Stimulated activated CD4-positive, alpha-beta T cell treated with anti-CD3 and anti-CD28 coated beads, TNF-alpha, amount 100 ng/mL, for 48 hours (primary cell): ENCODE results near the gene YAF2.
A peak's percentile ranks its signal among the peaks of the same experiment; 100 is the strongest.

Experiments
- DNase-seq, 3 donors: peaks; one replicate each; pipeline ENCODE4 v3.0.0-alpha.2; 2020; ENCODE audit warnings: low read depth in 3 of 3

Gene YAF2, protein sequence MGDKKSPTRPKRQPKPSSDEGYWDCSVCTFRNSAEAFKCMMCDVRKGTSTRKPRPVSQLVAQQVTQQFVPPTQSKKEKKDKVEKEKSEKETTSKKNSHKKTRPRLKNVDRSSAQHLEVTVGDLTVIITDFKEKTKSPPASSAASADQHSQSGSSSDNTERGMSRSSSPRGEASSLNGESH

DNA sequence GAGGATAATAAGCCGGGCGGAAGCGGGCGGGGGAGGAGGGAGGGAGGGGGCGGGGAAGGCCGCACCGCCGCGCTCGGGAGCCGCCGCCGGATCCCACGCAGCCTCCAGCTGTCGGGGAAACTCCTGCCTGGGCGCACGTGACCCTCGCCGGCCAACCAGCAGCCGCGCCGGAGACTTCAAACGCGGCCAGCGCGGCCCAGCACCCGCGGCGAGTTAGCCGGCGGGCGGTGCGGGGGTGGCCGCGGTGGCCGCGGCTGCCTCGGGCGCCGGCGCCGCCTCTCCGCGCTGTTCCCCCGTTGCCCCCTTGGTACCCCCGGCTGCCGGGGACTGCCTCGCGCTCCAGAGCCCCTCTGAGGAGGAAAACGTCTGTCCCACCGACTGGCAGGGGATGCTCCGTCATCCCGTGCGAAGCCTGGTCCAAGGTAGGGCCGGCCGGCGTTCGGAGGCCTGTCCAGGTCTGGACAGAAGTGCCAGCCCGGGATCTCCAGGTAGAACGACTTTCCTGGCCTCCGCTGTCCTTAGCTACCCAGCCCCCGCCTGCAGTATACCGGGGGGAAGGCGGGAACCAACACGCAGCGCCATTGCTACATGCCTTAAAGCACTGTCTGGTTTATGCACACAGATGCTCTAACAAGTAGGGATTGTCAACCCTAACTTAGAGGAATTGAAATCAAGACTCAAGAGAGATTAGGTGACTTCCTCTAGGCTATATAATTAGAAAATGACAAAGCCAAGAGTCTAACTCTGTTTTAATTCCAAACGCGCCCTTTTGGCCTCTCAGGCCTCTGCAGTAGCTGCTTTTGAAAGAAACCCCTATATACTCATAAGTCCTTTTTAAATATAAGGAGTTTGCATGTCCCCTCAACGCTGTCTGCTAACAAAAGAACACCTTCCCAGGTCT, at the start of gene YAF2:
YAF2 (minus strand) TSS at position 9 of the 901 bp plus-strand sequence. CDS start 68 bp downstream, outside the sequence.
- DNase-seq: peak; percentile 78 to 79 (median 79)

DNA sequence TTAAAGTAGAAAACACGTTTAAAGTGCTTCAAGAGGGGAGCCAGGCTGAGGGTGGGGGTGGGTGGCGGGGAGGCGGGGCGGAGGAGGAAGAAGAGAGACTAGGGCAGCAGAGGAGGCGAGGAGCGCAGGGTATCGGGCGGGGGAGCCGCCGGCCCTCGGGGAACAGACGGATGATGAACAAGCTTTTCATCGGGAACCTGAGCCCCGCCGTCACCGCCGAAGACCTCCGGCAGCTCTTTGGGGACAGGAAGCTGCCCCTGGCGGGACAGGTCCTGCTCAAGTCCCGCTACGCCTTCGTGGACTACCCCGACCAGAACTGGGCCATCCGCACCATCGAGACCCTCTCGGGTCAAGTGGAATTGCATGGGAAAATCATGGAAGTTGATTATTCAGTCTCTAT, 48.7 kb upstream of the YAF2 start:
- DNase-seq: no peak

DNA sequence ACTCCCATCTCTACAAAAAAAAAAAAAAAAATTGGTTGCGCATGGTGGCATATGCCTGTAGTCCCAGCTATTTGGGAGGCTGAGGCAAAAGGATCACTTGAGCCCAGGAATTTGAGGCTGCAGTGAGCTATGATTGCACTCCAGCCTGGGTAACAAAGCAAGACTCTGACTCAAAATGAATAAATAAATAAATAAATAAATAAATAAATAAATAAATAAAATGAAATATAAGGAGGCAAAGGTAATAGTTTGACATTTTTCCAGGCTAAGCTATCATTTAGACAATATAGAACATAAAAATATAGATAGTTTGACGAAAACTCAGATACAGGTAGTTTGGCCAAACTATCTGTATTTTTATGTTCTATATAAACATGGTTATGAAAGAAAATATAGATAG, 47.4 kb upstream of the YAF2 start:
- no peak for DNase-seq

DNA sequence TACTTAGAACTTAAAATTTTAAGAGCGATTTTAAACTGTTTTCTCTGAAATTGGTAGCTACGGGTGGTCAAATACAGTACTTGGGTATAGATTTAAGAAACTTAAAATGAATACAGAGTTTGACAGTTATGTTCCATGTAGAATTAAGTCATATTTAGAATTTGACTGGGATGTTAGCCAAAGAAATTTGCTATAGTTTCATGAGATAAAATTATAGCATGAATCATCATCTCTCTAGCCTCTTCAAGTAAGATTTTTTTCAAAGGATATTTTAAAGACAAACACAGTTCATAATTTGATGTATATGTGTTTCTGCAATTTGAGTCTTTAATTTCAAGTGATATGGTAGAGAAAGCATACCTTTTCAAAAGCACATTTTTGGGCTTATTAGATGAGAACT, 46.8 kb upstream of the YAF2 start:
- no peak for DNase-seq

DNA sequence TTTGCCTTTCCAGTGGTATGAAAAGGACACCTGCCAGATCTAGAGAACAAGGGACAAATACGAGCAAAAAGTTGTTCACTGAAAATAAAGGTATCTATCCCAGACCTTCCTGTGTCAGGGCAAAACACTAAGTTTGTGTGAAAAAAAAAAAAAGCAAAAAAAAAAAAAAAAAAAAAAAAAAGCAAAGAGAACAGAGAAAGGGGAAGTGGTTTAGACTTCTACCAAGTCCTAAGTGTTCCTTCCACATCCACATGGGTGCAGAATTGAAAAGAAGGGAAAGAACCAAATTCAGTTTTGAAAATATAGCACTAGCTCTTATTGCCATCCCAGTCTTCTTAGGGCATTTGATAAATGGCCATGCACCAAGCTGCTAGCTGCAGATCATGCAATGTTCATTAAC, 46.1 kb upstream of the YAF2 start:
- no peak for DNase-seq

DNA sequence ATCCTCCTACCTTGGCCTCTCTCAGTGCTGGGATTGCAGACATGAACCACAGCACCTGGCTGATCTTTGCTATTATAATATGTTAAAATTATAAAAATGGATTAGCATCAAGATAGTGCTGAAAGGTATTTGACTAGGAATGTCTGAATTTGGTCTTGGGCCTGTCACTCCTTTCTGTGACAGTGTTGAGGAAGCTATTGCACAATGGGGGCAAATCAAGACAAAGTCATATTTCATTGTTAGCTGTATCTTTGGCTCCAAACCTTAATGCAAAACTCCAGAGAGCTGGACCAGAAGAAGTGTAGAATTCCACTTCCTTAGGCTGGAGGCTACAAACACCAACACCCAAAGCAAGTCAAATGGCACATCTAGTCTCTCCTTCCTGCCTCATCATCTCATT, 45.7 kb upstream of the YAF2 start:
- DNase-seq: no peak

DNA sequence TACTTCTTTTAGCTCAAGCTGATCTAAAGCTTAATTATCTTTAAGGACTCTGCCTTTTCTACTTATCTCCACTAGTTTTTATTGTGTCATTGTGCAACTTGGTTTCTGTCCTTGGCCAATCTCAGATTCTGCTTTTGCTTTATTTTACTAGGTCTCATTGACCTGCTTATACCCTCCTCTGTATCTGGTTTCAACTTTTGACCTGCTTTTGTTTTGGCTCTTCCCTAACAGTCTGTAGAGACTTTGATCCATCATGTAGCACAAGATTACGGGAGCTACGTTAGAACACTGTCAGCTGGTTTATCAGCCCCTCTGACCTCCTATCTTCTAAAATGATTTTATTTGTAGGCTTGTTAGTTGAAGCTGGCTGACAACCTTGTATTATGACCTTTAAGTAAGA, 44.2 kb upstream of the YAF2 start:
- DNase-seq: no peak

DNA sequence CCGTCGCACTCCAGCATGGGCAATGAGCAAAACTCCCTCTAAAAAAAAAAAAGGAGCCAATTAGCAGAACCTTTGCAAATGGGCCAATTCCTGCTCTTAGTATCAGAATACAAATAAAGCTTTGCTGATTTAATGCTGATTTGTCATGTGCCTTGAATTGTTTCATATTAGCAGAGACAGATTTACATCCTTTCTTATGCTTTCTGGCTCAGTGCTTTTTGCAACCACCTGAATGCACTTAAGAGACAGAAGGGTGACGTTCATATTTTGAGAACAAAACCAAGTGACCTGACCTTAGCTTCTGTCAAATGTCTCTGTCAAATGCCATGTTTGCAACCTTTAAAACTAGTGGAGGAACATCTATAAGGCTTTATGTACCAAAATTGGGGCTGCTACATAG, 43.8 kb upstream of the YAF2 start:
- DNase-seq: no peak

DNA sequence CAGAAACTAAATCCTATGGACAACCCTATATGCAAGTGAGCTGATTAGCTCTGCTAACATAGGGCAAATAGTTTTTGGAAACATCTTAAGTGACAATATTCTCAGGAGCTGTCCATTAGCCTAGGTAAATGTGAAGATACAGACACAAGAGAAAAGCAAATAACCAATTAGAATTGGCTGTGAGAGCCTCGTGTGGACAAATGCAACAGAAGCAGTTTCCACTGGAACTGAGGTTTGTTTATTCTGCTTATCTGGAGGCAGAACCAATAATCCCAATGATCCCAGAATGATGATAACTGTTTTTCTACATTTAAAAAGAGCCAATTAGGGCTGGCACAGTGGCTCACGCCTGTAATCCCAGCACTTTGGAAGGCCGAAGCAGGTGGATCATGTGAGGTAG, 43.2 kb upstream of the YAF2 start:
- DNase-seq: no peak

DNA sequence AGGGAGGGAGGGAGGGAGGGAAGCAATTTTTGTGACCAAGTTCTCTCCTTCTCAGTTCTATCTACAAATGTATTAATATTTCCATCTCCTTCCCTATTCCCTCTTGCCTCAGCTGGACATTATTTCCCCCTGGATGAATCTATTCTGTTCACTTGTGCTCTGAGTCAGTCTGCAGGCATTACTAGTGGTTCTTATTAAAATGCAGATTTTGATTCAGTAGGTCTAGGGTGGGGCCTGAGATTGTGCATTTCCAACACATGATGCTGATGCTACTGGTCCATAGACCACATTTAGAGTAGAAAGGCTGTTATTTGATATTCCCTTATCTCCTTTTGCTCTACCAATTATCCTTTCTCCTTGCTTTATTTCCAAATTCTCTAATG, 40.1 kb upstream of the YAF2 start:
- no peak for DNase-seq

DNA sequence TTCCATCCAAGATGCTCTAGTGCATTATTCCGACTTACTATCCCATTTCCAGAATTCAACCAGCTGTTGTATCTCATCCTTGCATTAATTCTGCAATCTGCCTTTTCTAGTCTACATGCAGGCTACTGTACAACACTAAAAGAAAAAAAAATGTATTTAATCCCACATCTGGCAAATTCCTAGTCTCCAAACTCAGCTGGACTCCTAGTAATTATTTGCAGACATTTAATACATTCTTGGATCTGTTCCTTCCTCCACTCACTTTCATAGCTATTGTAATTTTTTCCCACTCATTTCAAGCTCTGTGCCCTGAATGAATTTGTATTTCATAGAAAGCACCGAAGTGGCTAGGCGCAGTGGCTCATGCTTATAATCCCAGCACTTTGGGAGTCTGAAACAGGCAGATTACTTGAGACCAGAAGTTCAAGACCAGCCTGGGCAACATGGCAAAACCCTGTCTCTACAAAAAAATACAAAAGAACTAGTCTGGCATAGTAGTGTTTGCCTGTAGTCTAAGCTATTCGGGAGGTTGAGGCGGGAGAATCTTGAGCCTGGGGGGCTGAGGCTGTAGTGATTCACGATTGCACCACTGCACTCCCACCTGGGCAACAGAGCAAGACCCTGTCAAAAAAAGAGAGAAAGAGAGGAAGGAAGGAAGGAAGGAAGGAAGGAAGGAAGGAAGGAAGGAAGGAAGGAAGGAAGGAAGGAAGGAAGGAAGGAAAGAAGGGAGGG, 39.5 kb upstream of the YAF2 start:
- DNase-seq: no peak

DNA sequence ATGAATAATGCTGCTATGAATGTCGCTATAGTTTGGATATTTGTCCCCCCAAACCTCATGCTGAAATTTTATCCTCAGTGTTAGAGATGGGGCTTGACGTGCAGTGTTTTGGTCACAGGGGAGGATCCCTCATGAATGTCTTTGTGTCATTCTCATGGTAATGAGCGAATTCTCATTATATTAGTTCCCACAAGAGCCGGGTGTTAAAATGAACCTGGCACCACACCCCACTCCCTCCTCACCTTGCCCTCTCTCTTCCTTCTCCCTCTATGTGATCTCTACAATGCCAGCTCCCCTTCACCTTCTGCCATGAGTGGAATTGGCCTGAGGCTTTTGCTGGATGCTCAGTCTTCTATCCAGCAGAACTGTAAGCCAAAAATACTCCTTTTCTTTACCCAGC, 37.5 kb upstream of the YAF2 start:
- DNase-seq: no peak

DNA sequence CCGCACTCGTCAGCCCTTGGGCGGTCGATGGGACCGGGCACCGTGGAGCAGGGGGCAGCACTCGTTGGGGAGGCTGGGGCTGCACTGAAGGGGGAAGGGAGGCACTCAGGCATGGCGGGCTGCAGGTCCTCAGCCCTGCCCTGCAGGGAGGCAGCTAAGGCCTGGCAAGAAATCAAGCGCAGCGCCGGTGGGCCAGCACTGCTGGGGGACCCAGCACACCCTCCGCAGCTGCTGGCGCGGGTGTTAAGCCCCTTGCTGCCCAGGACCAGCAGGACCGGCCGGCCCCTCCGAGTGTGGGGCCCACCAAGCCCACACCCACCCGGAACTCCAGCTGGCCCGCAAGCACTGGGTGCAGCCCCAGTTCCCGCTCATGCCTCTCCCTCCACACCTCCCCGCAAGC, 35.7 kb upstream of the YAF2 start:
- DNase-seq: no peak

DNA sequence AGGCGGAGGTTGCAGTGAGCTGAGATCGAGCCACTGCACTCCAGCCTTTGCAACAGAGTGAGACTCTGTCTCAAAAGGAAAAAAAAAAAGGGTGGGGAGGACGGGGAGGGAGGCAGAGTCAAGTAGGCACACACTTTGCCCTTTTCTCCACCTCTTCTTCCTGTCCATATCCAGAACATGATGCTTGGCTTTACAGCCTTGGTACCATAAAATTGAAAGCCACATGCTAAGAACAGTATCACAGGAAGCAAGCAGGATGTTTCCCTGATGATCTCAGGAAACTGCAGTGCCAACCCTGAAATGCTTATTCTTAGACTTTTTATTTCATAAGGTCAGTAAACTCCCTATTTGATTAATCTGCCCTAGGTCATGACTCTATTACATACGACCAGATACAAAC, 32.5 kb upstream of the YAF2 start:
- DNase-seq: no peak

DNA sequence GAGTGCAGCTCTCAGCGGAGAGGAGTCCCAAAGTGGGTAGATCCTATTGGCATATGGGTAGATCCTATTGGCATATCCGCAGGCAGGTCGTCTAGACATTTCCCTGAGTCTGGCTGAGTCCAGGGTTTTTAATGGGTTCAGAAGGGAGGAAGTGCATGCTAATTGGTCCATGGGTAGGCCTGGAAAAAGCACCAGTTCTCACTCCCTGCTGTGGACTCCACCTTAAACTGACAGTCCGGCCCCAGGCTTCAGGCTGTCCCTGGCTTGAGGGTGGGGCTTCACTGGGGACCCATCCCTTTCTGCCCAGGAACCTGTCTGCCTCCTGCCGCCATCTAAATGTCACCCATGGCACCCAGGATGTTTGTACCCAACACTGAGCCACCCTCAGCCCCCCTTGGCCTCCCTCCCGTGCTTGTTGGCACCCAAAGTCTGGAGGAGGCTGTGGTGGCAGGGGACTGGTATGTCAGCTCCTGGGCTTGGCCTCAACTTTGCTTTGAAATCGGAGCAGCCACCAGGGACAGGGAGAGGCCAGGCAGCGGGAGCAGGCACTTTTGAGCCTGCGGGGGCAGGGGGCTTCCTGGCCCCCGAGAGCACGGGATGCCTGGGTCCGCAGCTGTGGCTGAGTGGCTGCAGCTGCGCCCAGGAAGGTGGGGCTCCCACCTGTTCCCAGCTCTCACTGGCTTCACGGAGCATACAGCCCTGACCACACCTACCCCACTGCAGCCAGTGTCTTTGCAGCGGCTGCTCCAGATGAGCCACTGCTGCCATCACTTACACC, 29.6 kb upstream of the YAF2 start:
- DNase-seq: no peak

DNA sequence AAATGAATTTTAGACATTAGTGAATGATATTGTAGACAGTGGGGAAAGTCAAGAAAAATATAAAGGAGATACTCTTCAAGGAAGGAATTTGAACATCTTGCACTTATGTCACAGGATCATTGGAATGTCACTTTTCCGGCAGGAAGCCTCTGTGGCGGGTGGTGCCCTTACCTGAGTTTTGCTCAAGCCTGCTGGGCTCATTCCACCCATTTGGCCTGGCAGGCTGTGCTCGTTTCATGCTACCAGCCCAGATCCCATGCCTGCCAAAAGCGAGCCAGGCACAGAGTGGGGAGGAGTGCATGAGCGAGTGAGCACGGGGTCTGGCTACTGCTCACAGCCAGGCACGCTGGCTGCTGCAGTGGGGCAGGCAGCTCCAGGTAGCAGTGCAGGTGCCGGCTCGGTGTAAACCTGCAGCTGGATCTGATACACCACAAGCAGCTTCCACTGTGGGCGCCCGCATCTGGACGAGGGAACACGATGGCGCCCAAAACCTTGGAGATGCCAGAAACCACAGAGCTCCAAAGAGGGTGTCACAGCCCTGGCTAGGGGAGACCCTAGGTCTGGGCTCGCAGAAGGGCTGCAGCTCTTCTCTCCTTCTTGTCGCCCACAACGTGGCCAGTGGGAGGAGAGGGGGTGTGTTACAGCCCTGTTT, 28.7 kb upstream of the YAF2 start:
- DNase-seq: no peak

DNA sequence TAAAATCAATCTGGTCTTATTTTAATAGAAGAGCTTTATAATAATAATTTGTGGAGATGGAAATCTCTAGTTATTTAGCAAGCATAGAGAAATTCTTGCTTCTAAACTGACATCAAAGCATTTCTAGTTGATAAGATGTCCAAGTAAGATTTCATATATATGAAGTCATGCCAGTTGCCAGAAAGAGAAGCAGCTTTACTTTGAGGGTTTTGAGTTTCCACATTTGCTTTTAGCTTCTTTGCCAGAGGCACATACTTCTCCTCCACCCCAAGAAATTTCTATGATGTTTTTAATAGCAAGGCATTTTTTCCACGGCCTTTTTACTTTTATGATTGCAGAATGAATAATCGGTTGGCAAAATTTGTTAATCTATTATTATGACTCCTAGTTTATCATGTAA, 24.2 kb upstream of the YAF2 start:
- DNase-seq: no peak

DNA sequence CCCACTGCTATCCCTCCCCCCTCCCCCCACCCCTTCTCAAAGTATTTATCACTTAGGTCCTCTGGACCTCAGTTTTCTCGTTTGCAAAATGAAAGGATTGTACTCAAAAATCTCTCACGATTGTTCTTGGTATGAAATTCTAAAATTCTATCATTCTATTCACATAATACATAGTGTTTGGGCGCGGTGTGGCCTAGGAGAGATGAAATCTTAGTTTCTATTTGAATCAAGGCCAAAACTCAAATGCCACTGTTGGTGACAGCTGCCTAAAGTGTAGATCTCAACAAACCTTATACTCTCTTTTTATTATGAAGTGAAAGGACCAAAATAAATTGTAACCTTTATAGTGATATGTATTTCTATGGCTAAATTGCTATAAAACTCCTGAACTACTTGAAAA, 23.7 kb upstream of the YAF2 start:
- DNase-seq: no peak

DNA sequence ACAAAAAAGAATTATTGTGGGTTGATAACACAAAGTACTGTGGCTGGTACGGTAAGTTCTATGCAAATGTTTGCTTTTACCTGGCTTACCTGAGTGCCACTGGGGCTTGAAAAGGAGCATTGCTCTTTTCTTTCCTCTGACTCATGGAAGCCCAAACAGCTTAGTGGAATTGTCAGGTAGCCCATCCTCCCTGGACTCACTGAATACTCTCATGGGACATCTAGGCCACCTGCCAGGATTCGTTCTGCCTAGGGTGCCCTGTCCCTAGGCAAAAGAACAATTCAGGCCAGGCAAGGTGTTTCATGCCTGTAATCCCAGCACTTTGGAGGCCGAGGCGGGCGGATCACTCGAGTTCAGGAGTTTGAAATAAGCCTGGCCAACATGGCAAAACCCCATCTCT, 22.5 kb upstream of the YAF2 start:
- DNase-seq: no peak

DNA sequence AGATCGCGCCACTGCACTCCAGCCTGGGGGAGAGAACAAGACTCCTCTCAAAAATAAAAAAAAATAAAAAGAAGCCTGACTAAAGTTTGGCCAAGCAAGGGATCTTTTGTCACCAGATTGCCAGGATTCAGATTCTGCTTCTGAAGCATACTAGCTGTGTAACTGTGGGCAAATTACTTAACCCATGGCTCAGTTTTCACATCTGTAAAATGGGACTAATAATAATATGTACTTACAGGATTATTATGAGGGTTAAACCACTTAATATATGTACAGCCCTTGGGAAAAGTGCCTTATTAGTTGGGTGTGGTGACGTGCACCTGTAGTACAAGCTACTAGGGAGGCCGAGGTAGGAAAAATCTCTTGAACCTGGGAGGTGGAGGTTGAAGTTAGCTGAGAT, 21.7 kb upstream of the YAF2 start:
- no peak for DNase-seq

DNA sequence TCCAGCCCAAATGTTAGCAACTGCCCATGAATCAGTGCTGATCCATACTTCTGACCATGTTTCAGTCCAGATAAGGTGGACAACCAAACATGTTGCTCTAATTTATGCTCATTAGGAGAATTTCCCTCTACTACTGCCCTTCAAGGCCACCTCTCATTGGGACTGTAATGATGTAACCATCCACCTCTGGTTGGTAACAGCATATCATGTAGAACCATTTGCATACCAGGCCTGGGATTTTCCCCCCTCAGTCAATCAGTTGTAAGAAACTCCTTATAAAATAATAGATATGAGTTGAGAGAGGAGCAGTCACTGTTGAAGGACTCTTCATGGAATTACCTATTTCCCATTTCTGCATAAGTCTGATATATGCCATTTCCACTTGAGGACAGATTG, 17.8 kb upstream of the YAF2 start:
- no peak for DNase-seq
